GM12865 (cell line): ENCODE data around the gene TMEM252.

Experiments used
- DNase-seq: peaks from one replicate; pipeline ENCODE4 v3.0.0; 2010; ENCODE audit warnings: low read depth
- H3K4me3 ChIP-seq: 2 replicates; pipeline ENCODE4 v1.5.1; 2011; ENCODE audit warnings: mild to moderate bottlenecking, low read depth, low read length, control low read depth
- CTCF ChIP-seq: IDR thresholded peaks from 2 replicates; pipeline ENCODE4 v1.5.1; 2011; ENCODE audit warnings: low read length, control low read depth, low read depth, inconsistent platforms; ENCODE audit not compliant: insufficient read depth; ENCODE audit errors: missing control alignments

The TMEM252 gene

GRCh38 chr9:68500457-68501381, 40.0 kb downstream of the TMEM252 start:
- no peak for TF ChIP-seq CTCF
- no peak for DNase-seq
- no peak overlapping the region for H3K4me3 ChIP-seq

- no peak for DNase-seq
- no peak overlapping the region for H3K4me3 ChIP-seq
- no peak for TF ChIP-seq CTCF
These were observed 41.9 kb downstream of the TMEM252 start for GRCh38 chr9:68498816-68499215.

- DNase-seq = no peak
- no peak overlapping the region for H3K4me3 ChIP-seq
- no peak for TF ChIP-seq CTCF
These were observed 43.1 kb downstream of the TMEM252 start for GRCh38 chr9:68497629-68498028.

DNA sequence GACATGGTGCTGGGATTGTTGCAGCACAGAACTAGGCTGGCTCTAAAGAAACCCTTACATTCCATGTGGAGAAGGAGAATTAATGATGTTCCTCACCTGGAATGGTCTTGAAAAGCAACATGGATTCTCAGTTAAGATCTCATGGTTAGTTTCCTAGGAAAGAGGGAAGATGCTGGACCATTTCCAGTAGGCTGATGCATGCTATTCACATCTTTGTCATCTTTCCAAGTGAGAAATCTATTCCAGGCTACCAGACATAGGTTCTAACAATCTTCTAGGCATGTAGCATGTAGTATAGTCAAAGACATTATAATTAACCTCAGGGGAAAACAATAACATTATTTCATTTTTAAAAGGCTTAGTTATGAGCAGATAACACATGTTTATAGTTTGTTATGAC, 44.3 kb downstream of the TMEM252 start:
- no peak for TF ChIP-seq CTCF
- H3K4me3 ChIP-seq = no peak overlapping the region
- DNase-seq = no peak

- TF ChIP-seq CTCF = no peak
- H3K4me3 ChIP-seq = no peak overlapping the region
- DNase-seq = no peak
These were observed 45.4 kb downstream of the TMEM252 start for GRCh38 chr9:68495247-68495646.

- H3K4me3 ChIP-seq = no peak overlapping the region
- DNase-seq = no peak
- TF ChIP-seq CTCF = no peak
These were observed 46.6 kb downstream of the TMEM252 start for GRCh38 chr9:68493958-68494577.

- DNase-seq = no peak
- H3K4me3 ChIP-seq = no peak overlapping the region
- TF ChIP-seq CTCF = no peak
These were observed 47.1 kb downstream of the TMEM252 start for GRCh38 chr9:68493541-68493940.
